ENCODE results near the gene C12orf57. TPM values are rescaled to one million over a fixed set of nuclear protein-coding genes. Genes with fewer than 3 reads are reported as not detected.

The C12orf57 gene
- total and polyA plus RNA-seq, 2 donors (not counting 1 experiment from before 2014, with no cell fraction given) = 107 to 220 TPM

DNA sequence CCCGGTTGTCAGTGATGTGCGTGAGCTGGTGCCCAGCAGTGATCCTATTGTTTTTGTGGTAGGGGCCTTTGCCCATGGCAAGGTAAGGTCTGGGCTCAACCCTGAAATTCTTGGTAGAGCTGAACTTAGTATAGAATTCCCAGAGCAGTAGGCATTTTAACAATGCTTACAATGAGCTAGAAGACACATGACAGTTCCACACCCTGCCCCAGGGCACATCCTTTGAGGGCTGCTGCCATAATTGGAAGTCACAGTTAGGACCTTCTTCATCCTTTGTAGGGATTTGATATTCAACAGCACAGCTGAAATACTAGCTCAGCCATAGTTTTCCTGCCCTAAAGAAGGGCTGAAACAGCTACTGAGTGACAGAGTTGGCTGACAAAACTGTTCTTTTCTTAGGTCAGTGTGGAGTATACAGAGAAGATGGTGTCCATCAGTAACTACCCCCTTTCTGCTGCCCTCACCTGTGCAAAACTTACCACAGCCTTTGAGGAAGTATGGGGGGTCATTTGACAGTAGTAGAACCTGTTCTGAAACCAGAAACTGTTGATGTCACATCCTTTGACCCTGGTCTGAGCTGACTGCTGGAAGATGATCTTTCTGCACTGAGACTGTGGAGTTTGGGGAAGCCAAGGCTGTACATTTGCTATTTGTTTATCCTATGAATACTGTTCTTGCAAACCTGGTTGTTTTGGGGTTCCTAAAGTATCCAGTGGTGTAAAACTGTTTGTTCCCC, 31.6 kb downstream of the C12orf57 start:
- TF ChIP-seq EZH2 (IDR thresholded peaks at IDR 0.05; ENCODE audit: low read length, missing control alignments) = no peak
- TF ChIP-seq, protein P1, sequence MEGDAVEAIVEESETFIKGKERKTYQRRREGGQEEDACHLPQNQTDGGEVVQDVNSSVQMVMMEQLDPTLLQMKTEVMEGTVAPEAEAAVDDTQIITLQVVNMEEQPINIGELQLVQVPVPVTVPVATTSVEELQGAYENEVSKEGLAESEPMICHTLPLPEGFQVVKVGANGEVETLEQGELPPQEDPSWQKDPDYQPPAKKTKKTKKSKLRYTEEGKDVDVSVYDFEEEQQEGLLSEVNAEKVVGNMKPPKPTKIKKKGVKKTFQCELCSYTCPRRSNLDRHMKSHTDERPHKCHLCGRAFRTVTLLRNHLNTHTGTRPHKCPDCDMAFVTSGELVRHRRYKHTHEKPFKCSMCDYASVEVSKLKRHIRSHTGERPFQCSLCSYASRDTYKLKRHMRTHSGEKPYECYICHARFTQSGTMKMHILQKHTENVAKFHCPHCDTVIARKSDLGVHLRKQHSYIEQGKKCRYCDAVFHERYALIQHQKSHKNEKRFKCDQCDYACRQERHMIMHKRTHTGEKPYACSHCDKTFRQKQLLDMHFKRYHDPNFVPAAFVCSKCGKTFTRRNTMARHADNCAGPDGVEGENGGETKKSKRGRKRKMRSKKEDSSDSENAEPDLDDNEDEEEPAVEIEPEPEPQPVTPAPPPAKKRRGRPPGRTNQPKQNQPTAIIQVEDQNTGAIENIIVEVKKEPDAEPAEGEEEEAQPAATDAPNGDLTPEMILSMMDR (conservative IDR thresholded peaks at IDR 0.05 in 1 of 2, IDR thresholded peaks at IDR 0.05 in 1 of 2; ENCODE audit: low read depth in 1 of 2, low read length in 2 of 2) = no peak
- Histone ChIP-seq H3K27ac (ENCODE audit: insufficient read depth, low read length) (no peak overlapping the region), H2AFZ (ENCODE audit: low read length) (no peak overlapping the region), H3K4me1 (ENCODE audit: control insufficient read depth, extremely low read depth, insufficient read depth, low read length) (no peaks in the 10 kb centered on the region), H3K27me3 (ENCODE audit: control insufficient read depth, insufficient read depth, low read length) (no peaks in the 10 kb centered on the region), H3K4me2 (ENCODE audit: extremely low read depth, insufficient read depth, low read length) (no peak overlapping the region), H3K4me3 (replicated peaks in 1 of 4; ENCODE audit: control extremely low read depth in 1 of 4, insufficient read depth in 1 of 4, low read depth in 3 of 4, low read length in 4 of 4) (no peak overlapping the region), H3K9ac (ENCODE audit: insufficient read depth, low read length) (no peak overlapping the region), H3K9me3 (ENCODE audit: control insufficient read depth, insufficient read depth, low read depth, low read length) (no peaks in the 10 kb centered on the region), H3K79me2 (ENCODE audit: control insufficient read depth, insufficient read depth, low read length) (peaks cover 22% of the 10 kb centered on the region), H4K20me1 (ENCODE audit: control insufficient read depth, extremely low read depth, insufficient read depth, low read length) (no peaks in the 10 kb centered on the region), H3K36me3 (ENCODE audit: control insufficient read depth, insufficient read depth, low read length) (peaks cover 21% of the 10 kb centered on the region)
- DNase-seq (ENCODE audit: low read depth in 2 of 2) = no peak

DNA sequence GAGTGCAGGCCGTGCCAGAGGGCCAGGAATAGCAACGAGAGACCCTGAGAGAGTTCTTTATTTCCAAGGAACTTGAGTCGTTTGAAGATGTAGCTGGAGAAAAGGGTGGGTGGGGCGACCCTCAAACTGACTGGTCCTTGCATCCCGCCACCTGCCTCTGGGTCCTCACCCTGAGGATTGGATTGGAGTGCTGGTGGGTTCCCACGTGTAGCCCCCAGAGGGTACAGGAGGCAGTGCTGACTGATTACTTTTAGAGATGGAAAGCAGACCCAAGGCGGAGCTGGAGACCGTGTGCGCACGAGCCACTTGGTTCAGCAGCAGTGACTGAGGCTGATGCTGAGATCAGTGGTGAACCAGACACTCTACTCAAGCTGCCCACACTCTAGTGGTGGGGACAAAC, 33.8 kb downstream of the C12orf57 start:
- H3K27me3 ChIP-seq (ENCODE audit: control insufficient read depth, insufficient read depth, low read length) = no peaks in the 10 kb centered on the region
- DNase-seq (ENCODE audit: low read depth in 2 of 2) = no peak
- no peak overlapping the region for H2AFZ ChIP-seq (ENCODE audit: low read length)
- H3K4me3 ChIP-seq (replicated peaks in 1 of 4; ENCODE audit: control extremely low read depth in 1 of 4, insufficient read depth in 1 of 4, low read depth in 3 of 4, low read length in 4 of 4) = no peak overlapping the region
- H3K9ac ChIP-seq (ENCODE audit: insufficient read depth, low read length) = no peak overlapping the region
- no peaks in the 10 kb centered on the region for H3K4me1 ChIP-seq (ENCODE audit: control insufficient read depth, extremely low read depth, insufficient read depth, low read length)
- no peaks in the 10 kb centered on the region for H3K9me3 ChIP-seq (ENCODE audit: control insufficient read depth, insufficient read depth, low read depth, low read length)
- no peak overlapping the region for H3K4me2 ChIP-seq (ENCODE audit: extremely low read depth, insufficient read depth, low read length)
- H3K36me3 ChIP-seq (ENCODE audit: control insufficient read depth, insufficient read depth, low read length) = peaks cover 23% of the 10 kb centered on the region
- no peaks in the 10 kb centered on the region for H4K20me1 ChIP-seq (ENCODE audit: control insufficient read depth, extremely low read depth, insufficient read depth, low read length)
- no peak overlapping the region for H3K27ac ChIP-seq (ENCODE audit: insufficient read depth, low read length)
- TF ChIP-seq, protein P1 (conservative IDR thresholded peaks at IDR 0.05 in 1 of 2, IDR thresholded peaks at IDR 0.05 in 1 of 2; ENCODE audit: low read depth in 1 of 2, low read length in 2 of 2) = no peak
- TF ChIP-seq EZH2 (IDR thresholded peaks at IDR 0.05; ENCODE audit: low read length, missing control alignments) = no peak
- peaks cover 4% of the 10 kb centered on the region for H3K79me2 ChIP-seq (ENCODE audit: control insufficient read depth, insufficient read depth, low read length)

DNA sequence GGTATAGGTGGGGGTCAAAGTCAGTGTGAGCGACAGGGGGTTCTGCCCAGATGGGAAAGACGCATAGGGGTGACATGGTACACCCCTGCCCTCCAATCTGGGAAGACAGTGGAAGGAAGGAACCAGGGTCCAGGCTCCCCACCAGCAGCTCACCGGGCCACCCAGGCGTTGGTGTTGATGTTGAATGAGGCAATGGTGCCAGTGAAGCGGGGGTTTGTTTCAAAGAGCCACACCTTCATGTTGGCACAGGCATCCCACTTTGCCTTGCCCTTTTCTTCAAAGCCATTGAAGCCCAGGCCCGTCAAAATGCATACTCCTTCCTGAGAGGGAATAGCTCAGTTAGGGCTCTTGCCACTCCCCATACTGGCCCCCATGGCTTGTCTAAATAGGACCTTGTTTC, 34.4 kb downstream of the C12orf57 start:
- Histone ChIP-seq H3K4me1 (ENCODE audit: control insufficient read depth, extremely low read depth, insufficient read depth, low read length) (no peaks in the 10 kb centered on the region), H3K36me3 (ENCODE audit: control insufficient read depth, insufficient read depth, low read length) (peaks cover 23% of the 10 kb centered on the region), H3K9me3 (ENCODE audit: control insufficient read depth, insufficient read depth, low read depth, low read length) (no peaks in the 10 kb centered on the region), H4K20me1 (ENCODE audit: control insufficient read depth, extremely low read depth, insufficient read depth, low read length) (no peaks in the 10 kb centered on the region), H3K4me3 (replicated peaks in 1 of 4; ENCODE audit: control extremely low read depth in 1 of 4, insufficient read depth in 1 of 4, low read depth in 3 of 4, low read length in 4 of 4) (no peak overlapping the region), H3K79me2 (ENCODE audit: control insufficient read depth, insufficient read depth, low read length) (no peaks in the 10 kb centered on the region), H2AFZ (ENCODE audit: low read length) (no peak overlapping the region), H3K9ac (ENCODE audit: insufficient read depth, low read length) (no peak overlapping the region), H3K4me2 (ENCODE audit: extremely low read depth, insufficient read depth, low read length) (no peak overlapping the region), H3K27ac (ENCODE audit: insufficient read depth, low read length) (no peak overlapping the region), H3K27me3 (ENCODE audit: control insufficient read depth, insufficient read depth, low read length) (no peaks in the 10 kb centered on the region)
- DNase-seq (ENCODE audit: low read depth in 2 of 2) = no peak
- TF ChIP-seq, protein P1 (conservative IDR thresholded peaks at IDR 0.05 in 1 of 2, IDR thresholded peaks at IDR 0.05 in 1 of 2; ENCODE audit: low read depth in 1 of 2, low read length in 2 of 2) = no peak
- TF ChIP-seq EZH2 (IDR thresholded peaks at IDR 0.05; ENCODE audit: low read length, missing control alignments) = no peak
